DMS 273 treated with DMSO at 0.1 percent for 48 hours (cell line): ENCODE data around the gene ACADVL.

Experiments used
- DNase-seq: peaks from one replicate; lab custom pipeline; 2025; lab: John Stamatoyannopoulos, UW

The ACADVL gene

GRCh38 chr17:7252176-7253043 lies 32.7 kb downstream of the ACADVL start, which contains the start of gene ELP5:
ELP5 (plus strand) TSS chr17:7252215; CDS start chr17:7252551, 336 bp downstream.
- DNase-seq = peak; percentile 78

DNA sequence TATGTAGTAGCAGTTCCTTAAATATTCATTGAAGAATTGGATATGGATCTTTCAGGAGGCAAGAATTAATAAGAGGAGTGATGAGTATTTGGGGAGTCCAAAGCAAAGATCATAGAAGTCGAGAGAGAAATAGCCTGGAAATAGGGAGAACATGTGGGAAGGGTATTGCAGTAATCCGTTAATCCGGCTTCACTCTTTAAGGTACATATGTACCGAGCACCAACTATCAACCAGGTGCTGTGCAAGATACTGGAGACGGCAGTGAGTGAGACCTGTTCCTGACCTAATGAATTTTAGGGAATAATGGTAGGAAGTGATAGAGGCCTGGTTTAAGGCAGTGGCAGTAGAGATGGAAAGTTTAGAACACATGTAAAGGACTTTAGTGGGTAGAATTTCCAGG lies 33.3 kb downstream of the ACADVL start:
- DNase-seq = no peak

DNA sequence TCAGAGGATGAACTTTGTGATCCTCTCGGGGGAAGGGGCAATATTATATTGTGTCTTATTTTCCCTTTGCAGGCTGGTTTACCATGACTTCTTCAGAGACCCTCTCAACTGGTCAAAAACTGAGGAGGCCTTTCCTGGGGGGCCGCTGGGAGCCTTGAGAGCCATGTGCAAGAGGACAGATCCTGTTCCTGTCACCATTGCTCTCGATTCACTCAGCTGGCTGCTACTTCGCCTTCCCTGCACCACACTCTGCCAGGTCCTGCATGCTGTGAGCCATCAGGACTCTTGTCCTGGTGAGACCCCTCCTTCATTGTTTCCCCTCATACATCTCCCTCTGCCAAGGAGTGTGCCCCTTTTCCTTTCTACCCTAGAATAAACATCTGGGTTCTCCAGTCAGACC lies 34.8 kb downstream of the ACADVL start:
- DNase-seq = no peak

GRCh38 chr17:7256766-7257456 lies 37.2 kb downstream of the ACADVL start:
- DNase-seq = no peak

DNA sequence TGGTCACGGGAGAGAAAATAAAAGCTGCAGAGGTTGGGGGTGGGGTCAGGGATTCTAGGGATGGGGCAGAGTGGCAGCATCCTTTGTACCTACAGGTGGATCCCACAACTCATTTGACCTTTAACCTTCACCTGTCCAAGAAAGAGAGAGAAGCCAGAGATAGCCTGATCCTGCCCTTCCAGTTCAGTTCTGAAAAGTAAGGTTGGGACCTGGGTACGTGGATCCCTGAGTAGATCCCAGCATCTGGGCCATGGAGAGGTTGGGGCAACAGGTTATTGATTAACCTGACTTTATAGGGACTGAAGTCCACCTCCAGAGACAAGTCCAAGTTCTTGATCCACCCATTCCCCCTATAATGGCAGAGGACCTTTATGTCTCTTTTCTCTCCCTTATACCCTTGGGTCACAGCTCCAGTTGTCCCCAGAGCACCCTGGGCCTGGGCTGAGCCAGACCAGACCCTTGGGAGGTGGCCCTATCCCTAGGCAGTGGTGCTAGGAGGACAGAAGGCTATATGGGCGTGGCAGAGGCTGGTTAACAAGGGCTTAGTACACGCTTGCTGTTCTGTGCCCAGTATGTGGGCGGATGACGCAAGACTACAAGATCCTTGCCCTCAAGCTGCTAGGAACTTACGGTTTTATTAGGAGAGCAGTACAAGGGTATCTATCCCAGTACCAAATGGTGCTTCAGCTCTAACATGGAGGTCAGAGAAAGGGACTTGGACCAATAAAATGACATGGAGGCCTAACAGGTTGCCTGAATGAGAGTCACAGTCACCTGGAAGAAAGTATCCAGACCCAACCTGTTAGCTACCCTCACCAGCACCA lies 39.2 kb downstream of the ACADVL start:
- no peak for DNase-seq

DNA sequence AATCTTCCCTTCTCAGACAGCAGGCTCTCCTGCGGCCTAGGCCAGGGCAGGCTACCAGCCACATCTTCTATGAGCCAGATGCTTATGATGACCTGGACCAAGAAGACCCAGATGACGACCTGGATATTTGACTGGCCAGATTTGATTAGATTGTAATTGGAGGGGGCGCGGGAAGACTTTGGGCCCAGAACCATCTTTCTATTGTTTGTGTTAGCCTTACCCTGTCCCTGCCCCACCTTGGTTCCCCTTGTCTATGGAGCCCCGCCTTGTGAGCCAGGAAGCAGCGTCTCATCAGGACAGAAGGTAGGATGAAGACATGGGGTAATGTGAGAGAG lies 39.8 kb downstream of the ACADVL start:
- DNase-seq = no peak

GRCh38 chr17:7260151-7260550 lies 40.4 kb downstream of the ACADVL start:
- no peak for DNase-seq

DNA sequence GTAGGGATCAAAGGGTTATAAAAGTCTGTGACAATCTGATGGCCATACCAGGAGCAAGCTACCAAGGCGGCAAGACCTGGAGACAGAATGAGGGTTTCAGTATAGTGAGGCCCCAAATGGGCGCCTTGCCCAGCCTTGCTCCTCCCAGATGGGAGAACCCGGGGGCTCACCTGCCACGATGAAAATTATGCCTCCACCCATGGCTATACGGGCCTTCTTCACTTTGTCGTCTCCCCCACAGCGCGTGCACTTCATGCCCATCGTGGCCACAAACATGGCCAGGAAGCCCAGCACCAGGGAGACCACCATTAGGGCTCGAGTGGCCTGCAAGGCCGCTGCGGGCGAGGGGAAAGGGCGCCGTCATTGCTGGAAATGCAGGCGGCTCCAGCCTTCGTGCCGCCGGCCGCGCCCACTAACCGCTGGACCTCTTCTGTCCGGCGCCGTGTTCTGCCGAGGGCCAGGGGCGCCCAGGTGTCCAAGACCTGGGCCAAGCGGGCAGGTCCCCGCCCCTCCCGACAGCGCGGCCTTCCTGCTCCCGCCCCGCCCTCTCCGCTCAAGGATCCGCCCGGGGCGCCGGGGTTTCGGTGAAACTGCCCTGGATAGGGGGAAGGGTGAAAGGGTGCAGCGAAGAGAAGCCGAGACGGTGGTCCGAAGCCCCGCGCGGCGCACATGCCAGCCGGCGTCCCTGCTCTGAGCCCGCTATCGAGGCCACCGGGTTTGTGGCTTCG lies 41.1 kb downstream of the ACADVL start:
- DNase-seq = no peak

GRCh38 chr17:7261379-7262191 lies 41.8 kb downstream of the ACADVL start:
- DNase-seq = no peak

- no peak for DNase-seq
Measured at GRCh38 chr17:7262192-7262934, 42.6 kb downstream of the ACADVL start, which contains the start of gene CLDN7. CLDN7 (minus strand) TSS chr17:7262478; CDS start chr17:7262043, 435 bp downstream.

GRCh38 chr17:7262935-7263800 lies 43.4 kb downstream of the ACADVL start:
- DNase-seq = no peak

GRCh38 chr17:7263801-7264078 lies 44.0 kb downstream of the ACADVL start:
- DNase-seq = no peak

DNA sequence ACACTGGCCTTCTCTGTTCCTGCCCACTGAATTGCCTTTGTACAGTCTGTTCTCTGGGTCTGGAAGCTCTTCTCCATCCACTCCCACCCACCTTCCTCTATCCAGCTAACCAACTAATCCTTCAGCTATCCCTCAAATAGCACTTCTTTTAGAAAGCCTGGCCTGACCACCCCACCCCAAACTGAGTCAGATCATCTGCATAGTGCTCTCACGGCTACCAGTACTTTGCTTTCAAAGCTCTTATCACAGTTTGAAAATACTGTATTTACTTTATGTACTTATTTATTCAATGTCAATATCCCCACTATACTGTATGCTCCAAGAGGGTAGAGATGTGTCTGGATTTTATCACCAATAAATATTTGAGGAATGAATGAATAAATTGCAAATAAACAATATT lies 47.0 kb downstream of the ACADVL start:
- DNase-seq = no peak
